ENCODE data around the gene PAPLN.

- TF ChIP-seq CTCF (optimal IDR thresholded peaks at IDR 0.05 in 1 of 3, IDR thresholded peaks at IDR 0.05 in 1 of 3, conservative IDR thresholded peaks at IDR 0.05 in 1 of 3; ENCODE audit: extremely low read depth in 1 of 3, insufficient read depth in 2 of 3, low read length in 3 of 3) (no peak), EZH2 (IDR thresholded peaks at IDR 0.05; ENCODE audit: low read length) (no peak)
Measured at GRCh38 chr14:73246387-73247150, 9.3 kb downstream of the PAPLN start.
